GM12878 (cell line): Measurements from ENCODE around the gene LDLR. TPM values are rescaled to one million over a fixed set of nuclear protein-coding genes. Genes with fewer than 3 reads are reported as not detected.

ENCODE experiments used
- BACH1 ChIP-seq: fragments of 450-650 bp; IDR thresholded peaks from 2 replicates; pipeline ENCODE4 v1.6.1; 2017; ENCODE audit warnings: mild to moderate bottlenecking, borderline replicate concordance
- CHD4 ChIP-seq: fragments of 200-600 bp; sonication (generic); IDR thresholded peaks from 2 replicates; pipeline ENCODE4 v1.6.1; 2016; ENCODE audit warnings: mild to moderate bottlenecking
- EZH2 ChIP-seq: IDR thresholded peaks from 2 replicates; pipeline ENCODE4 v1.6.1; 2012; ENCODE audit warnings: low read depth, mild to moderate bottlenecking, control low read depth, inconsistent platforms, low read length, borderline replicate concordance; ENCODE audit not compliant: control insufficient read depth
- IRF3 ChIP-seq: fragments of 450-650 bp; IDR thresholded peaks from 2 replicates; pipeline ENCODE4 v1.6.1; 2014; ENCODE audit warnings: mild to moderate bottlenecking
- JUNB ChIP-seq: IDR thresholded peaks from 2 replicates; pipeline ENCODE4 v1.6.1; 2016; ENCODE audit warnings: antibody characterized with exemption, mild to moderate bottlenecking
- KAT2A ChIP-seq: conservative IDR thresholded peaks from 2 replicates; pipeline ENCODE4 v1.6.1; 2011; ENCODE audit warnings: low read depth, low read length; ENCODE audit not compliant: control insufficient read depth
- KDM1A ChIP-seq: fragments of 200-600 bp; sonication (generic); IDR thresholded peaks from 2 replicates; pipeline ENCODE4 v1.6.1; 2016; ENCODE audit warnings: borderline replicate concordance
- NFYA ChIP-seq: IDR thresholded peaks from 2 replicates; pipeline ENCODE4 v1.6.1; 2011; ENCODE audit warnings: low read depth, mild to moderate bottlenecking, low read length, improper control_type of control experiment, borderline replicate concordance
- PAX8 ChIP-seq: fragments of 450-650 bp; IDR thresholded peaks from 2 replicates; pipeline ENCODE4 v1.6.1; 2017; ENCODE audit warnings: mild to moderate bottlenecking, moderate library complexity
- RELB ChIP-seq: fragments of 450-650 bp; IDR thresholded peaks from 2 replicates; pipeline ENCODE4 v1.6.1; 2017; ENCODE audit warnings: low read depth, mild to moderate bottlenecking, moderate library complexity
- ZNF24 ChIP-seq: fragments of 450-650 bp; IDR thresholded peaks from 2 replicates; pipeline ENCODE4 v1.6.1; 2017; ENCODE audit warnings: antibody characterized with exemption, mild to moderate bottlenecking
- ZNF274 ChIP-seq: IDR thresholded peaks from one replicate; pipeline ENCODE4 v1.8.0; 2011; ENCODE audit not compliant: insufficient read length, insufficient read depth
- ZSCAN29 ChIP-seq: fragments of 450-650 bp; IDR thresholded peaks from 2 replicates; pipeline ENCODE4 v1.6.1; 2017; ENCODE audit warnings: mild to moderate bottlenecking, moderate library complexity
- ZZZ3 ChIP-seq: IDR thresholded peaks from 2 replicates; pipeline ENCODE4 v1.6.1; 2011; ENCODE audit warnings: low read depth; ENCODE audit not compliant: control insufficient read depth, insufficient read length
- polyA plus RNA-seq, 11 experiments: library from polyadenylated mRNA; depleted of rRNA in 4 of 11; unstranded in 6 of 11; stranded (reverse) in 5 of 11; fragments of >200 nt; fragmentation: Nextera tagmentation in 4 of 11; fragmentation: Illumina TruSeq in 1 of 11; extraction: Ambion mirVana in 4 of 11; extraction: Trizol in 1 of 11; gene quantifications; 1 replicate in 1 of 11; 2 replicates in 10 of 11; pipeline versions ENCODE4 v1.2.1 to v1.2.3, GENCODE V29; 2011 to 2016; ENCODE audit warnings: inconsistent platforms in 2 of 11, missing spikeins in 2 of 11, low read depth in 1 of 11
- total RNA-seq, 4 experiments: library from RNA; depleted of rRNA in 3 of 4; stranded (reverse); fragments of >200 nt in 3 of 4; fragmentation: Illumina TruSeq in 1 of 4; extraction: Trizol in 1 of 4; gene quantifications; 2 replicates each; pipeline versions ENCODE4 v1.2.1 to v1.2.3, GENCODE V29; 2013 to 2021
- TF ChIP-seq, protein P1 (sequence below): fragments of 450-650 bp; IDR thresholded peaks from 2 replicates; pipeline ENCODE4 v1.6.1; 2017; ENCODE audit warnings: mild to moderate bottlenecking, moderate library complexity
- TF ChIP-seq, protein P2 (sequence below): fragments of 450-650 bp; IDR thresholded peaks from 2 replicates; pipeline ENCODE4 v1.6.1; 2016; ENCODE audit warnings: mild to moderate bottlenecking
- TF ChIP-seq, protein P3 (sequence below): IDR thresholded peaks from 2 replicates; pipeline ENCODE4 v1.6.1; 2012; ENCODE audit warnings: improper control_type of control experiment, low read depth, low read length; ENCODE audit not compliant: insufficient replicate concordance

LDLR gene
- total and polyA plus RNA-seq, 10 of the 15 experiments (the other 5 are each of a cell fraction or from before 2014, with no cell fraction given) = 11.3 to 59.2 (median 27.3) TPM

DNA sequence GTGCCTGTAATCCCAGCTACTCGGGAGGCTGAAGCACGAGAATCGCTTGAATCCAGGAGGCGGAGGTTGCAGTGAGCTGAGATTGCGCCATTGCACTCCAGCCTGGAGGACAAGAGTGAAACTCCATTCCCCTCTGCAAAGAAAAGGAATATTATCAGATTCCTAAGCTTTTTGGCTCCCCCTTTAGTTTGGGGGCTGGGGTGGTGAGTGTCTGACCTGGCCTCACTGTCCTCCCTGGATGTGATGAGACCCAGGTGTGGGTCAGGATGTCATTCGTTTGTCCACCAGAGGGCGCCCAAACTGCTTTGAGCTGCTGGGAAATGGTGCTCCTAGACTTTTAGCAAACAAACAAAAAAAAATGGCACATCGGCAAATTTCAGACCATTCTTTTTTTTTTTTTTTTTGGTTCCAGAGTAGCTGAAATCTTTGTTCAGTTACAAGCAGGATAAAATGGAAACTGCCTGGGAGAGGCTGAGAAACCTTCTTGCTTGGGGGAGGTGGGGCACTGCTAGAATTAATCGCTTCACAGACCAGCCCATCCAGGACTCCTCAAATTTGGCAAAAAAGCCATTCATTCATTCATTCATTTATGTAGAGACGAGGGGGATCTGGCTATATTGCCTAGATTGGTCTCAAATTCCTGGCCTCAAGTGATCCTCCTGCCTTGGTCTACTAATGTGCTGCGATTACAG lies 36.9 kb downstream of the LDLR start (continued):
- TF ChIP-seq IRF3 (no peak), ZZZ3 (no peak), CHD4 (no peak), ZNF24 (no peak), BACH1 (no peak), ZNF274 (no peak), NFYA (no peak), EZH2 (no peak), ZSCAN29 (no peak), RELB (no peak), KAT2A (no peak), JUNB (no peak), PAX8 (no peak), KDM1A (no peak)
- TF ChIP-seq, protein P1, sequence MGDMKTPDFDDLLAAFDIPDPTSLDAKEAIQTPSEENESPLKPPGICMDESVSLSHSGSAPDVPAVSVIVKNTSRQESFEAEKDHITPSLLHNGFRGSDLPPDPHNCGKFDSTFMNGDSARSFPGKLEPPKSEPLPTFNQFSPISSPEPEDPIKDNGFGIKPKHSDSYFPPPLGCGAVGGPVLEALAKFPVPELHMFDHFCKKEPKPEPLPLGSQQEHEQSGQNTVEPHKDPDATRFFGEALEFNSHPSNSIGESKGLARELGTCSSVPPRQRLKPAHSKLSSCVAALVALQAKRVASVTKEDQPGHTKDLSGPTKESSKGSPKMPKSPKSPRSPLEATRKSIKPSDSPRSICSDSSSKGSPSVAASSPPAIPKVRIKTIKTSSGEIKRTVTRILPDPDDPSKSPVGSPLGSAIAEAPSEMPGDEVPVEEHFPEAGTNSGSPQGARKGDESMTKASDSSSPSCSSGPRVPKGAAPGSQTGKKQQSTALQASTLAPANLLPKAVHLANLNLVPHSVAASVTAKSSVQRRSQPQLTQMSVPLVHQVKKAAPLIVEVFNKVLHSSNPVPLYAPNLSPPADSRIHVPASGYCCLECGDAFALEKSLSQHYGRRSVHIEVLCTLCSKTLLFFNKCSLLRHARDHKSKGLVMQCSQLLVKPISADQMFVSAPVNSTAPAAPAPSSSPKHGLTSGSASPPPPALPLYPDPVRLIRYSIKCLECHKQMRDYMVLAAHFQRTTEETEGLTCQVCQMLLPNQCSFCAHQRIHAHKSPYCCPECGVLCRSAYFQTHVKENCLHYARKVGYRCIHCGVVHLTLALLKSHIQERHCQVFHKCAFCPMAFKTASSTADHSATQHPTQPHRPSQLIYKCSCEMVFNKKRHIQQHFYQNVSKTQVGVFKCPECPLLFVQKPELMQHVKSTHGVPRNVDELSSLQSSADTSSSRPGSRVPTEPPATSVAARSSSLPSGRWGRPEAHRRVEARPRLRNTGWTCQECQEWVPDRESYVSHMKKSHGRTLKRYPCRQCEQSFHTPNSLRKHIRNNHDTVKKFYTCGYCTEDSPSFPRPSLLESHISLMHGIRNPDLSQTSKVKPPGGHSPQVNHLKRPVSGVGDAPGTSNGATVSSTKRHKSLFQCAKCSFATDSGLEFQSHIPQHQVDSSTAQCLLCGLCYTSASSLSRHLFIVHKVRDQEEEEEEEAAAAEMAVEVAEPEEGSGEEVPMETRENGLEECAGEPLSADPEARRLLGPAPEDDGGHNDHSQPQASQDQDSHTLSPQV = no peak
- TF ChIP-seq, protein P2, sequence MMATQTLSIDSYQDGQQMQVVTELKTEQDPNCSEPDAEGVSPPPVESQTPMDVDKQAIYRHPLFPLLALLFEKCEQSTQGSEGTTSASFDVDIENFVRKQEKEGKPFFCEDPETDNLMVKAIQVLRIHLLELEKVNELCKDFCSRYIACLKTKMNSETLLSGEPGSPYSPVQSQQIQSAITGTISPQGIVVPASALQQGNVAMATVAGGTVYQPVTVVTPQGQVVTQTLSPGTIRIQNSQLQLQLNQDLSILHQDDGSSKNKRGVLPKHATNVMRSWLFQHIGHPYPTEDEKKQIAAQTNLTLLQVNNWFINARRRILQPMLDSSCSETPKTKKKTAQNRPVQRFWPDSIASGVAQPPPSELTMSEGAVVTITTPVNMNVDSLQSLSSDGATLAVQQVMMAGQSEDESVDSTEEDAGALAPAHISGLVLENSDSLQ = no peak
- TF ChIP-seq, protein P3, sequence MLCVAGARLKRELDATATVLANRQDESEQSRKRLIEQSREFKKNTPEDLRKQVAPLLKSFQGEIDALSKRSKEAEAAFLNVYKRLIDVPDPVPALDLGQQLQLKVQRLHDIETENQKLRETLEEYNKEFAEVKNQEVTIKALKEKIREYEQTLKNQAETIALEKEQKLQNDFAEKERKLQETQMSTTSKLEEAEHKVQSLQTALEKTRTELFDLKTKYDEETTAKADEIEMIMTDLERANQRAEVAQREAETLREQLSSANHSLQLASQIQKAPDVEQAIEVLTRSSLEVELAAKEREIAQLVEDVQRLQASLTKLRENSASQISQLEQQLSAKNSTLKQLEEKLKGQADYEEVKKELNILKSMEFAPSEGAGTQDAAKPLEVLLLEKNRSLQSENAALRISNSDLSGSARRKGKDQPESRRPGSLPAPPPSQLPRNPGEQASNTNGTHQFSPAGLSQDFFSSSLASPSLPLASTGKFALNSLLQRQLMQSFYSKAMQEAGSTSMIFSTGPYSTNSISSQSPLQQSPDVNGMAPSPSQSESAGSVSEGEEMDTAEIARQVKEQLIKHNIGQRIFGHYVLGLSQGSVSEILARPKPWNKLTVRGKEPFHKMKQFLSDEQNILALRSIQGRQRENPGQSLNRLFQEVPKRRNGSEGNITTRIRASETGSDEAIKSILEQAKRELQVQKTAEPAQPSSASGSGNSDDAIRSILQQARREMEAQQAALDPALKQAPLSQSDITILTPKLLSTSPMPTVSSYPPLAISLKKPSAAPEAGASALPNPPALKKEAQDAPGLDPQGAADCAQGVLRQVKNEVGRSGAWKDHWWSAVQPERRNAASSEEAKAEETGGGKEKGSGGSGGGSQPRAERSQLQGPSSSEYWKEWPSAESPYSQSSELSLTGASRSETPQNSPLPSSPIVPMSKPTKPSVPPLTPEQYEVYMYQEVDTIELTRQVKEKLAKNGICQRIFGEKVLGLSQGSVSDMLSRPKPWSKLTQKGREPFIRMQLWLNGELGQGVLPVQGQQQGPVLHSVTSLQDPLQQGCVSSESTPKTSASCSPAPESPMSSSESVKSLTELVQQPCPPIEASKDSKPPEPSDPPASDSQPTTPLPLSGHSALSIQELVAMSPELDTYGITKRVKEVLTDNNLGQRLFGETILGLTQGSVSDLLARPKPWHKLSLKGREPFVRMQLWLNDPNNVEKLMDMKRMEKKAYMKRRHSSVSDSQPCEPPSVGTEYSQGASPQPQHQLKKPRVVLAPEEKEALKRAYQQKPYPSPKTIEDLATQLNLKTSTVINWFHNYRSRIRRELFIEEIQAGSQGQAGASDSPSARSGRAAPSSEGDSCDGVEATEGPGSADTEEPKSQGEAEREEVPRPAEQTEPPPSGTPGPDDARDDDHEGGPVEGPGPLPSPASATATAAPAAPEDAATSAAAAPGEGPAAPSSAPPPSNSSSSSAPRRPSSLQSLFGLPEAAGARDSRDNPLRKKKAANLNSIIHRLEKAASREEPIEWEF = no peak
